HG03196 (cell line): ENCODE data around the gene TAS2R4.
"Not testable (repeated sequence)": the region's sequence is repeated elsewhere in the genome, so short reads cannot be mapped to it uniquely, and the experiment has no call there.

Source experiments
- ATAC-seq: cut with Tn5 transposase; IDR thresholded peaks from one replicate; pipeline ENCODE4 v1.9.1; 2021; ENCODE audit not compliant: unreplicated experiment

Gene TAS2R4

DNA sequence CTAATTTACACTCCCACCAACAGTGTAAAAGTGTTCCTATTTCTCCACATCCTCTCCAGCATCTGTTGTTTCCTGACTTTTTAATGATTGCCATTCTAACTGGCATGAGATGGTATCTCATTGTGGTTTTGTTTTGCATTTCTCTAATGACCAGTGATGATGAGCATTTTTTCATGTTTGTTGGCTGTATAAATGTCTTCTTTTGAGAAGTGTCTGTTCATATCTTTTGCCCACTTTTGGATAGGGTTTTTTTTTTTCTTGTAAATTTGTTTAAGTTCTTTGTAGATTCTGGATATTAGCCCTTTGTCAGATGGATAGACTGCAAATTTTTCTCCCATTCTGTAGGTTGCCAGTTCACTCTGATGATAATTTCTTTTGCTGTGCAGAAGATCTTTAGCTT, 46.0 kb downstream of the TAS2R4 start:
- ATAC-seq: not testable (repeated sequence)
